ENCODE measurements around the gene LENG1.
"Not testable (repeated sequence)": the region's sequence is repeated elsewhere in the genome, so short reads cannot be mapped to it uniquely, and the experiment has no call there.

DNA sequence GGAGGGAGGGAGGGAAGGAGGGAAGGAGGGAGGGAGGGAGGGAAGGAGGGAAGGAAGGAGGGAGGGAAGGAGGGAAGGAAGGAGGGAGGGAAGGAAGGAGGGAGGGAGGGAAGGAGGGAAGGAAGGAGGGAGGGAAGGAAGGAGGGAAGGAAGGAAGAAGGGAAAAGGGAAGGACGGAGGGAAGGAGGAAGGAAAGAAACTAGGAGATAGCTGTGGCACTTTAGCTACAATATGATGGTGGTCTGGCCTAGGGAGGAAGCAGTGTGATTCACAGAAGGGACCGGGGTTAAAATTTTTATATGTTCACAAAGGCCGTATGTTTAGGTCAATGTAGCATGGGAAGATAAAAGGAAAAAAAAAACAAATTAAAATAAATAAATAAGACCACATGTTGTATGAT, 22.4 kb upstream of the LENG1 start:
- not testable (repeated sequence) for TF ChIP-seq EZH2 (IDR thresholded peaks at IDR 0.05; ENCODE audit: insufficient read depth, poor library complexity, severe bottlenecking); EZH2phosphoT487 (IDR thresholded peaks at IDR 0.05; ENCODE audit: insufficient read depth, low read depth)

All from GM23248 (cell line).